Hepatocyte (in vitro differentiated cells): ENCODE data around the gene B4GALT3. TPM values are rescaled to one million over a fixed set of nuclear protein-coding genes. Genes with fewer than 3 reads are reported as not detected.

Experiments
- DNase-seq: peaks from one replicate; pipeline ENCODE4 v3.0.0-alpha.2; 2016; ENCODE audit warnings: low spot score
- H2AFZ ChIP-seq: fragments of 200-600 bp; sonication (generic); 2 replicates; pipeline ENCODE4 v1.6.0; 2016; ENCODE audit warnings: antibody characterized with exemption, mild to moderate bottlenecking
- H3K27ac ChIP-seq: fragments of 200-600 bp; sonication (generic); 2 replicates; pipeline ENCODE4 v1.5.1; 2016; ENCODE audit warnings: mild to moderate bottlenecking
- H3K27me3 ChIP-seq: fragments of 200-600 bp; sonication (generic); 2 replicates; pipeline ENCODE4 v1.6.1; 2016
- H3K36me3 ChIP-seq: fragments of 200-600 bp; sonication (generic); replicated peaks from 2 replicates; pipeline ENCODE4 v1.5.1; 2016; ENCODE audit warnings: low read depth; ENCODE audit not compliant: insufficient read depth
- H3K4me1 ChIP-seq: fragments of 200-600 bp; sonication (generic); 2 replicates; pipeline ENCODE4 v1.5.1; 2016; ENCODE audit warnings: mild to moderate bottlenecking, moderate library complexity; ENCODE audit not compliant: insufficient read depth
- H3K4me2 ChIP-seq: fragments of 200-600 bp; sonication (generic); 2 replicates; pipeline ENCODE4 v1.6.0; 2016
- H3K4me3 ChIP-seq: fragments of 200-600 bp; sonication (generic); 2 replicates; pipeline ENCODE4 v1.5.1; 2016; ENCODE audit warnings: mild to moderate bottlenecking
- H3K79me2 ChIP-seq: fragments of 200-600 bp; sonication (generic); 2 replicates; pipeline ENCODE4 v1.6.0; 2017; ENCODE audit warnings: mild to moderate bottlenecking
- H3K9me2 ChIP-seq: fragments of 200-600 bp; sonication (generic); replicated peaks from 2 replicates; pipeline ENCODE4 v1.6.0; 2017; ENCODE audit warnings: mild to moderate bottlenecking; ENCODE audit not compliant: insufficient read depth
- H3K9me3 ChIP-seq: fragments of 200-600 bp; sonication (generic); 2 replicates; pipeline ENCODE4 v1.5.1; 2016; ENCODE audit warnings: low read depth, mild to moderate bottlenecking
- H4K20me1 ChIP-seq: fragments of 200-600 bp; sonication (generic); 2 replicates; pipeline ENCODE4 v1.6.0; 2016; ENCODE audit warnings: mild to moderate bottlenecking; ENCODE audit not compliant: insufficient read depth, poor library complexity, severe bottlenecking
- EZH2 ChIP-seq: fragments of 200-600 bp; sonication (generic); IDR thresholded peaks from 2 replicates; pipeline ENCODE4 v1.6.1; 2016; ENCODE audit warnings: antibody characterized with exemption, mild to moderate bottlenecking, borderline replicate concordance
- EZH2phosphoT487 ChIP-seq: fragments of 200-600 bp; sonication (generic); IDR thresholded peaks from one replicate; pipeline ENCODE4 v1.6.1; 2018; ENCODE audit warnings: antibody characterized with exemption, mild to moderate bottlenecking, low read depth, moderate library complexity; ENCODE audit not compliant: unreplicated experiment, severe bottlenecking
- WGBS: methylation state at CpG from one replicate; pipeline ENCODE4 v1.1.6; 2016; ENCODE audit warnings: low lambda C conversion rate; ENCODE audit errors: missing lambda C conversion rate; 5-methylcytosine and 5-hydroxymethylcytosine counted together
- polyA plus RNA-seq: library from polyadenylated mRNA; unstranded; fragments of >200 nt; fragmentation: Nextera tagmentation; extraction: Ambion mirVana; gene quantifications from 2 replicates; pipeline ENCODE4 v1.2.1, GENCODE V29; 2016
- total RNA-seq: library from RNA; depleted of rRNA; stranded (reverse); fragments of >200 nt; gene quantifications from 2 replicates; pipeline ENCODE4 v1.2.3, GENCODE V29; 2014
- TF ChIP-seq, protein P1 (sequence below): fragments of 200-600 bp; sonication (generic); IDR thresholded peaks from 2 replicates; pipeline ENCODE4 v1.5.1; 2016; ENCODE audit warnings: antibody characterized with exemption, mild to moderate bottlenecking; ENCODE audit not compliant: poor library complexity

The B4GALT3 gene
- total and polyA plus RNA-seq, 2 experiments from 2014 or later: 32.2 to 56.9 TPM

DNA sequence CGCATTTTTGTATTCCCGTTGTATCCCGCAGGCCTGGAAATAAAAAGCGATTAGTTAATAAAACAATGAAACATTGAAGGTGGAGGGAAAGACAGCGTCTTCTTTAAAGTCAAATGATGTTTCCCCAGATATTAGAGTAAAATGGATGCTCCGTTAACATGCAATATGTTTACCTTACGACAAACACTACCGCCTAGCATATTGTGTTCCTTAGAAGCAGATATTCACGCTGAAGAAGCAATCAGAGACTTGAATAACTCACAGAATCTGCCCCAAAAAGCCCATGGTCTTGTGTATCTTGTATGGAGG lies 583 bp upstream of the B4GALT3 start:
- Histone ChIP-seq H4K20me1 (no peaks in the 10 kb centered on the region), H3K27me3 (no peaks in the 10 kb centered on the region), H3K79me2 (peaks cover 17% of the 10 kb centered on the region), H3K9me3 (no peaks in the 10 kb centered on the region), H3K36me3 (no peaks in the 10 kb centered on the region), H3K4me2 (peak overlapping the region; percentile 90), H3K4me1 (peaks cover 8% of the 10 kb centered on the region), H3K9me2 (no peaks in the 10 kb centered on the region), H2AFZ (peak overlapping the region; percentile 88), H3K4me3 (peak overlapping the region; percentile 74), H3K27ac (peak overlapping the region; percentile 86)
- no peak for TF ChIP-seq EZH2phosphoT487
- TF ChIP-seq, protein P1, sequence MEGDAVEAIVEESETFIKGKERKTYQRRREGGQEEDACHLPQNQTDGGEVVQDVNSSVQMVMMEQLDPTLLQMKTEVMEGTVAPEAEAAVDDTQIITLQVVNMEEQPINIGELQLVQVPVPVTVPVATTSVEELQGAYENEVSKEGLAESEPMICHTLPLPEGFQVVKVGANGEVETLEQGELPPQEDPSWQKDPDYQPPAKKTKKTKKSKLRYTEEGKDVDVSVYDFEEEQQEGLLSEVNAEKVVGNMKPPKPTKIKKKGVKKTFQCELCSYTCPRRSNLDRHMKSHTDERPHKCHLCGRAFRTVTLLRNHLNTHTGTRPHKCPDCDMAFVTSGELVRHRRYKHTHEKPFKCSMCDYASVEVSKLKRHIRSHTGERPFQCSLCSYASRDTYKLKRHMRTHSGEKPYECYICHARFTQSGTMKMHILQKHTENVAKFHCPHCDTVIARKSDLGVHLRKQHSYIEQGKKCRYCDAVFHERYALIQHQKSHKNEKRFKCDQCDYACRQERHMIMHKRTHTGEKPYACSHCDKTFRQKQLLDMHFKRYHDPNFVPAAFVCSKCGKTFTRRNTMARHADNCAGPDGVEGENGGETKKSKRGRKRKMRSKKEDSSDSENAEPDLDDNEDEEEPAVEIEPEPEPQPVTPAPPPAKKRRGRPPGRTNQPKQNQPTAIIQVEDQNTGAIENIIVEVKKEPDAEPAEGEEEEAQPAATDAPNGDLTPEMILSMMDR: no peak
- 37% methylated on average over 9 of the region's 9 CpGs for WGBS
- no peak for DNase-seq

DNA sequence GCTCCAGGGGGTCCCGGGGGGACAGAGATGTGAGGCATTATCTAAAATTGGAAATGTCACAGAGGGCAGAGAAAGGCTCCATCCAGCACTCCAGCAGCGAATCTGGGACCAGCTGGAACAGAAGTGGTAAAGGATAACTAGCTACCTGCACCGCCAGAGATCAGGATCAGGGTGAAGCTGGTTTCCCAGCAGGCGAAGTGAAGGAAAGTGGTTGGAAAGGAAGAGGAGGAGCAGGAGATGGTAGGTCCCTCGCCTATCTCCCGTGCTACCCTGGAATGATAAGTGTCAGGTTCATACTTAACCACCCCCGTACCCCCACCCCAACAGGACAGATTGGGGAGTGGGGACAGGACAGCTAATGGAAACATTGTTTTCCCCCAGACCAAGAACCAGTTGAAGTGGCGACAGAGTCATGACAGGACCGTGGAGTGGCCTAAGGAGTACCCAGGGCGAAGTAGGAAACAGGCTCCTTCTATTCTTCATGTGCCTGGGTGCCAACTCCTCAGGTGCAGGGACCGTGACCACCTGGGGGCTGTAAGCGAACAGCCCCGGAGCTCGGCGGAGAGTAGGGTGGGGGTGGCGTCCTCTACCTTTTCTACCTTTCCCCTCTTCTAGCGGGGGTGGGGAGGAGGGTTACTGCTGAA lies 717 bp downstream of the B4GALT3 start:
- Histone ChIP-seq H3K9me3 (no peaks in the 10 kb centered on the region), H3K79me2 (peaks cover 17% of the 10 kb centered on the region), H4K20me1 (no peaks in the 10 kb centered on the region), H3K9me2 (no peaks in the 10 kb centered on the region), H3K27me3 (no peaks in the 10 kb centered on the region), H3K27ac (peak overlapping the region; percentile 86), H2AFZ (peak overlapping the region; percentile 88), H3K4me3 (peak overlapping the region; percentile 74), H3K4me1 (peaks cover 8% of the 10 kb centered on the region), H3K4me2 (peak overlapping the region; percentile 90), H3K36me3 (no peaks in the 10 kb centered on the region)
- no peak for TF ChIP-seq EZH2phosphoT487
- TF ChIP-seq EZH2: no peak
- TF ChIP-seq, protein P1: no peak
- WGBS: 18% methylated on average over 17 of the region's 17 CpGs
- DNase-seq: no peak

DNA sequence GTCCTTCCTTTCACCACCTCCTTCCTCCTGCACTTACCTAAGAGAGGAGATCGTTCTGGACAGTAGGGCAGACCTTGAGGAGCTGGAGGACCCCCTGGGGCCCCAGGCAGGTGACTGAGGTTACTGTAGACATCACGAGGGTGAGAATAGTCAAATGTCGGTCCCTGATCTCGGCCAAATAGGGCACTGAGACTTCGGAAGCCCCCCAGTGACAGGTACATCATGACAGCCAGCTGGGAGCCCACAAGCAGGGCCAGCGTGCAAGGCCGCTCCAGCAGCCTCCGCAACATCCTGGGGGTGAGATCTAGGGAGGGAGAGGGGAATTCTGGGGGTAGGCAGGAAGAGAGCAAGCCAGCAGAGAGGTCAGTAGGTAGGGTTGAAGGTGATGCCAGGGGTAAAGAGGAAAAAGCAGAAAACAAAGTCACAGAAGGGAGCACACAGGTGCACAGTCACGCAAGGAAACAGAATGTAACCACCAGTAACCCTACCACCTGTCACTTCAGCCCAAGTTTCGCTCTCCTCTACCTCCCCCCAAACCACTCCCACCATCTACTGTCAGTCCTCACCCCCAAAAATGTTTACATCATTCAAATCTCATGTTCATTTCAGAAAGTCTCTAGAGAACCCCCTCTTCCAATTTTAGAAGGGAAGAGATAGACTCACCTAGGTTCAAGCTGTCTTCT lies 1.4 kb downstream of the B4GALT3 start:
- no peaks in the 10 kb centered on the region for H3K36me3 ChIP-seq
- H3K4me1 ChIP-seq: peaks cover 8% of the 10 kb centered on the region
- H2AFZ ChIP-seq: no peak overlapping the region
- H3K4me3 ChIP-seq: peak overlapping the region; percentile 74
- WGBS: 94% methylated on average over 10 of the region's 10 CpGs
- no peak for DNase-seq
- no peaks in the 10 kb centered on the region for H3K9me3 ChIP-seq
- peaks cover 17% of the 10 kb centered on the region for H3K79me2 ChIP-seq
- H3K9me2 ChIP-seq: no peaks in the 10 kb centered on the region
- TF ChIP-seq EZH2phosphoT487: no peak
- no peak for TF ChIP-seq EZH2
- TF ChIP-seq, protein P1: no peak
- H3K4me2 ChIP-seq: peak overlapping the region; percentile 90
- H4K20me1 ChIP-seq: no peaks in the 10 kb centered on the region
- H3K27me3 ChIP-seq: no peaks in the 10 kb centered on the region
- no peak overlapping the region for H3K27ac ChIP-seq
